ENCODE measurements around the gene TTC23.

The TTC23 gene

GRCh38 chr15:99098426-99098825 lies 151.0 kb downstream of the TTC23 start:
- peaks cover 59% of the 10 kb centered on the region for H3K27me3 ChIP-seq (ENCODE audit: insufficient read depth, low read length)
- no peak overlapping the region for H3K9ac ChIP-seq (ENCODE audit: low read depth, low read length)
- H3K27ac ChIP-seq (ENCODE audit: low read depth, low read length) = no peak overlapping the region
- no peaks in the 10 kb centered on the region for H3K9me3 ChIP-seq (ENCODE audit: insufficient read depth, low read depth, low read length)
- 87% methylated on average over 12 of the region's 12 CpGs for WGBS
- H3K4me3 ChIP-seq (ENCODE audit: low read length) = no peak overlapping the region
- no peaks in the 10 kb centered on the region for H3K36me3 ChIP-seq (ENCODE audit: insufficient read depth, low read length)
- H3K4me1 ChIP-seq (ENCODE audit: insufficient read depth, low read length) = peaks cover 4% of the 10 kb centered on the region; the same call in 1 of the 2 replicates

GRCh38 chr15:99097441-99098410 lies 151.7 kb downstream of the TTC23 start:
- no peak overlapping the region for H3K9ac ChIP-seq (ENCODE audit: low read depth, low read length)
- H3K4me3 ChIP-seq (ENCODE audit: low read length) = no peak overlapping the region
- no peaks in the 10 kb centered on the region for H3K36me3 ChIP-seq (ENCODE audit: insufficient read depth, low read length)
- peaks cover 4% of the 10 kb centered on the region; the same call in 1 of the 2 replicates for H3K4me1 ChIP-seq (ENCODE audit: insufficient read depth, low read length)
- 92% methylated on average over 11 of the region's 14 CpGs for WGBS
- peaks cover 53% of the 10 kb centered on the region for H3K27me3 ChIP-seq (ENCODE audit: insufficient read depth, low read length)
- no peak overlapping the region for H3K27ac ChIP-seq (ENCODE audit: low read depth, low read length)
- no peaks in the 10 kb centered on the region for H3K9me3 ChIP-seq (ENCODE audit: insufficient read depth, low read depth, low read length)

- Histone ChIP-seq H3K4me3 (ENCODE audit: low read length) (no peak overlapping the region), H3K36me3 (ENCODE audit: insufficient read depth, low read length) (no peaks in the 10 kb centered on the region), H3K9me3 (ENCODE audit: insufficient read depth, low read depth, low read length) (no peaks in the 10 kb centered on the region), H3K27ac (ENCODE audit: low read depth, low read length) (no peak overlapping the region), H3K4me1 (ENCODE audit: insufficient read depth, low read length) (no peaks in the 10 kb centered on the region; the same call in 1 of the 2 replicates), H3K27me3 (ENCODE audit: insufficient read depth, low read length) (peaks cover 46% of the 10 kb centered on the region), H3K9ac (ENCODE audit: low read depth, low read length) (no peak overlapping the region)
- WGBS = 90% methylated on average over 11 of the region's 11 CpGs
Measured at GRCh38 chr15:99096894-99097426, 152.4 kb downstream of the TTC23 start.

DNA sequence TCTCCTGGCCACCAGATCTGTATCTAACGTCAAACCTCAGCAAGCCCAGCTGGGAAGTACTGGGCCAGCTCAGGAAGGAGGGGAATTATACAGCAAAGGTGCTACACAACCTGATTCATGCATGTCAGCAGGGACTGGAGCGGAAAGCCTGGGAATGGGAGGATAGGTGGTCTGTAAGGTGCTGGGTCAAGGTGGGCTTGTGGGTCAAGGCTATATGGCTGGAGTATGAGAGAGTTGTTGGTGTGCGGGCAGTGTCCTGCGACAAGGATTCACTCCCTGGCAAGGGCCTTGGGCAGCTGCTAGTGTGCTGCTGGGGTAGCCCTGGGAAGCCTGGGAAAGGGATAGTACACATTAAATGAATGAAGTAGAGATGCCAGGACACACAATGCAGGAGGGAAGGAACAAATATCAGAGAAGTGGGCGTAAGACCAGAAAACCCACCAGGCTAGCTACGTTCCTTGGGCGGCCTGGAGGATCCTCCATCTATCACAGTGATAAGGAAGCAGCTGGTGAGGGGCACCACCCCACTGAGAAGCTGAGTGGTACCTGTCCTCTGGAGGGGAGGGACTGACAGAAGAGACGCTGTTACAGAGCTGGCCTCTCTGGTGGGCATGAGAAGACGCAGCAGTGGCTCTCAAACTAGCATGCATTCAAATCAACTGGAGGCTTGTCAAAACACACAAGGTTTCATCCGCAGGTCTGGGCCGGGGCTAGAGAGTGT lies 153.0 kb downstream of the TTC23 start:
- Histone ChIP-seq H3K4me3 (ENCODE audit: low read length) (no peak overlapping the region), H3K27me3 (ENCODE audit: insufficient read depth, low read length) (peaks cover 40% of the 10 kb centered on the region), H3K9me3 (ENCODE audit: insufficient read depth, low read depth, low read length) (no peaks in the 10 kb centered on the region), H3K9ac (ENCODE audit: low read depth, low read length) (no peak overlapping the region), H3K36me3 (ENCODE audit: insufficient read depth, low read length) (no peaks in the 10 kb centered on the region), H3K4me1 (ENCODE audit: insufficient read depth, low read length) (no peaks in the 10 kb centered on the region; the same call in 1 of the 2 replicates), H3K27ac (ENCODE audit: low read depth, low read length) (no peak overlapping the region)
- 93% methylated on average over 11 of the region's 11 CpGs for WGBS

- H3K9ac ChIP-seq (ENCODE audit: low read depth, low read length) = no peak overlapping the region
- no peaks in the 10 kb centered on the region; the same call in 1 of the 2 replicates for H3K4me1 ChIP-seq (ENCODE audit: insufficient read depth, low read length)
- no peaks in the 10 kb centered on the region for H3K9me3 ChIP-seq (ENCODE audit: insufficient read depth, low read depth, low read length)
- H3K4me3 ChIP-seq (ENCODE audit: low read length) = no peak overlapping the region
- H3K27ac ChIP-seq (ENCODE audit: low read depth, low read length) = no peak overlapping the region
- H3K36me3 ChIP-seq (ENCODE audit: insufficient read depth, low read length) = no peaks in the 10 kb centered on the region
- WGBS = 79% methylated on average over 3 of the region's 3 CpGs
- H3K27me3 ChIP-seq (ENCODE audit: insufficient read depth, low read length) = peaks cover 33% of the 10 kb centered on the region
Measured at GRCh38 chr15:99095626-99096025, 153.8 kb downstream of the TTC23 start.

- 96% methylated on average over 13 of the region's 13 CpGs for WGBS
Measured at GRCh38 chr15:99092554-99093172, 156.7 kb downstream of the TTC23 start.

DNA sequence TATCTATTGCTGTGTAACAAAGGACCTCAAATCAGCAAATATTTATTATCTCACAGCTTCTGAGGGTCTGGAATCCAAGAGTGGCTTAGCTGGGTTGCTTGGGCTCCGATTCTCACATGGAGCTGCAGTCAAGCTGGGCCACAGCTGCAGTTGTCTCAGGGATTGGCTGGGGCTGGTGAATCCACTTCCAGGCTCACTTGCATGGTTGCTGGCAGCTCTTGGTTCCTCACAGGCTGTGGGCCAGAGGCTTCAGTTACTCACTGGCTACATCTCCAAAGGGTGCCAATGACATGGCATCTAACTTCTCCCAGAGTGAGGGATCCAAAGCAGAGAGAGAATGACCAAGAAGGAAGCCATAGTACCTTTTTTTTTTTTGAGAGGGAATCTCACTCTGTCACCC lies 158.4 kb downstream of the TTC23 start:
- Histone ChIP-seq H3K27ac (ENCODE audit: low read depth, low read length) (no peak overlapping the region), H3K9me3 (ENCODE audit: insufficient read depth, low read depth, low read length) (no peaks in the 10 kb centered on the region), H3K9ac (ENCODE audit: low read depth, low read length) (no peak overlapping the region), H3K4me3 (ENCODE audit: low read length) (no peak overlapping the region), H3K4me1 (ENCODE audit: insufficient read depth, low read length) (peaks cover 5% of the 10 kb centered on the region; the same call in 1 of the 2 replicates), H3K27me3 (ENCODE audit: insufficient read depth, low read length) (no peaks in the 10 kb centered on the region), H3K36me3 (ENCODE audit: insufficient read depth, low read length) (no peaks in the 10 kb centered on the region)
- WGBS = 85% methylated on average over 1 of the region's 1 CpG

More at GRCh38 chr15:99092554-99093172, 156.7 kb downstream of the TTC23 start:
- Histone ChIP-seq H3K27ac (ENCODE audit: low read depth, low read length) (no peak overlapping the region), H3K9me3 (ENCODE audit: insufficient read depth, low read depth, low read length) (no peaks in the 10 kb centered on the region), H3K9ac (ENCODE audit: low read depth, low read length) (no peak overlapping the region), H3K4me1 (ENCODE audit: insufficient read depth, low read length) (peaks cover 5% of the 10 kb centered on the region; the same call in 1 of the 2 replicates), H3K36me3 (ENCODE audit: insufficient read depth, low read length) (no peaks in the 10 kb centered on the region), H3K4me3 (ENCODE audit: low read length) (no peak overlapping the region), H3K27me3 (ENCODE audit: insufficient read depth, low read length) (0 out of 2 replicates have a peak, but pooled peaks cover 6% of the 10 kb centered on the region)

GRCh38 chr15:99090011-99090699 lies 159.2 kb downstream of the TTC23 start:
- H3K9ac ChIP-seq (ENCODE audit: low read depth, low read length) = no peak overlapping the region
- 0 out of 2 replicates have a peak, but pooled peaks cover 5% of the 10 kb centered on the region for H3K4me1 ChIP-seq (ENCODE audit: insufficient read depth, low read length)
- H3K36me3 ChIP-seq (ENCODE audit: insufficient read depth, low read length) = no peaks in the 10 kb centered on the region
- WGBS = 41% methylated on average over 3 of the region's 3 CpGs
- no peaks in the 10 kb centered on the region for H3K9me3 ChIP-seq (ENCODE audit: insufficient read depth, low read depth, low read length)
- no peak overlapping the region for H3K27ac ChIP-seq (ENCODE audit: low read depth, low read length)
- no peak overlapping the region for H3K4me3 ChIP-seq (ENCODE audit: low read length)
- no peaks in the 10 kb centered on the region for H3K27me3 ChIP-seq (ENCODE audit: insufficient read depth, low read length)

- H3K9me3 ChIP-seq (ENCODE audit: insufficient read depth, low read depth, low read length) = no peaks in the 10 kb centered on the region
- 0 out of 2 replicates have a peak, but pooled peaks cover 5% of the 10 kb centered on the region for H3K4me1 ChIP-seq (ENCODE audit: insufficient read depth, low read length)
- no peak overlapping the region for H3K9ac ChIP-seq (ENCODE audit: low read depth, low read length)
- WGBS = 94% methylated on average over 11 of the region's 11 CpGs
- no peaks in the 10 kb centered on the region for H3K27me3 ChIP-seq (ENCODE audit: insufficient read depth, low read length)
- no peak overlapping the region for H3K4me3 ChIP-seq (ENCODE audit: low read length)
- no peak overlapping the region for H3K27ac ChIP-seq (ENCODE audit: low read depth, low read length)
- no peaks in the 10 kb centered on the region for H3K36me3 ChIP-seq (ENCODE audit: insufficient read depth, low read length)
Measured at GRCh38 chr15:99087405-99087943, 161.9 kb downstream of the TTC23 start.

GRCh38 chr15:99086327-99086667 lies 163.1 kb downstream of the TTC23 start:
- Histone ChIP-seq H3K9ac (ENCODE audit: low read depth, low read length) (no peak overlapping the region), H3K9me3 (ENCODE audit: insufficient read depth, low read depth, low read length) (no peaks in the 10 kb centered on the region), H3K36me3 (ENCODE audit: insufficient read depth, low read length) (no peaks in the 10 kb centered on the region), H3K27me3 (ENCODE audit: insufficient read depth, low read length) (no peaks in the 10 kb centered on the region), H3K4me1 (ENCODE audit: insufficient read depth, low read length) (0 out of 2 replicates have a peak, but pooled peaks cover 5% of the 10 kb centered on the region), H3K4me3 (ENCODE audit: low read length) (no peak overlapping the region), H3K27ac (ENCODE audit: low read depth, low read length) (no peak overlapping the region)
- WGBS = 78% methylated on average over 1 of the region's 2 CpGs

Data from HUES64 (cell line).